Motor neuron (in vitro differentiated cells): ENCODE data around the gene HAND2. TPM values are rescaled to one million over a fixed set of nuclear protein-coding genes. Genes with fewer than 3 reads are reported as not detected.

ENCODE experiments used
- ATAC-seq, 8 experiments: fragments of 200-7000 bp; cut with Tn5 transposase; replicated peaks in 6 of 8; 2 replicates each; pipeline ENCODE4 v1.8.0; 2021; ENCODE audit warnings: mild to moderate bottlenecking in 8 of 8, moderate library complexity in 8 of 8
- H3K27ac ChIP-seq, 2 donors: fragments of 250-450 bp; sonication (Bioruptor Pico); 2 replicates each; pipeline ENCODE4 v1.9.0; 2021; ENCODE audit warnings: antibody characterized with exemption in 2 of 2, mild to moderate bottlenecking in 2 of 2, moderate library complexity in 1 of 2
- H3K4me1 ChIP-seq, 2 donors: fragments of 250-450 bp; sonication (Bioruptor Pico); replicated peaks in 1 of 2; 2 replicates each; pipeline ENCODE4 v1.6.1; 2021; ENCODE audit warnings: antibody characterized with exemption in 2 of 2, mild to moderate bottlenecking in 2 of 2, moderate library complexity in 1 of 2
- H3K4me3 ChIP-seq, 5 donors: fragments of 250-450 bp; sonication (Bioruptor Pico); 2 replicates each; pipeline ENCODE4 v1.9.0; 2021; ENCODE audit warnings: antibody characterized with exemption in 5 of 5, mild to moderate bottlenecking in 5 of 5, moderate library complexity in 4 of 5
- WGBS, 10 experiments: fragments of 450-650 bp; shearing (Covaris generic); methylation state at CpG; one replicate each; pipeline ENCODE4 v1.0.0; 2022; 5-methylcytosine and 5-hydroxymethylcytosine counted together
- in situ Hi-C, 9 experiments: fragments of 400-800 bp; cut with MboI; loops; one replicate each; pipeline ENCODE4 v1.15.0; 2021; ENCODE audit warnings: low sequenced_read_pairs in 9 of 9, low pct_unique_long_range_greater_than_20kb in 2 of 9; ENCODE audit not compliant: unreplicated experiment in 9 of 9
- total RNA-seq, 8 experiments: library from RNA; unstranded; fragments of 300-600 nt; gene quantifications; 2 replicates each; pipeline versions ENCODE4 v1.2.3 to v1.2.4, GENCODE V29; 2022

Gene HAND2
- total RNA-seq, 8 experiments from 2014 or later: 0.05 to 11.4 (median 0.64) TPM

- no peak for ATAC-seq
- no peak overlapping the region for H3K4me3 ChIP-seq
- H3K4me1 ChIP-seq: peaks cover 7 to 8% of the 10 kb centered on the region in 2 donors
- in situ Hi-C loops: loop anchor here in 3 of 9 experiments (25.0 kb wide), 1 partner anchor 679 kb away; no protein-coding TSS in a partner anchor
- no peak overlapping the region for H3K27ac ChIP-seq
- WGBS, 10 experiments: 0 to 100% (median 20%) methylated on average over 1 to 3 of the region's 4 CpGs; no CpG with 5 or more reads in 5 of the 10 experiments
Measured at GRCh38 chr4:173532725-173533511, 2.9 kb upstream of the HAND2 start.

- peaks cover 7 to 8% of the 10 kb centered on the region in 2 donors for H3K4me1 ChIP-seq
- H3K27ac ChIP-seq: no peak overlapping the region
- peak in 1 of 8 experiments; percentile 6 for ATAC-seq
- in situ Hi-C loops: loop anchor here in 3 of 9 experiments (25.0 kb wide), 1 partner anchor 681 kb away; no protein-coding TSS in a partner anchor
- 3 to 91% (median 13%) methylated on average over 3 to 22 of the region's 52 CpGs for WGBS, 10 experiments
- no peak overlapping the region for H3K4me3 ChIP-seq
Measured at GRCh38 chr4:173531086-173531965, 1.3 kb upstream of the HAND2 start.

- in situ Hi-C loops: loop anchor here in 3 of 9 experiments (25.0 kb wide), 1 partner anchor 682 kb away; no protein-coding TSS in a partner anchor
- no peak overlapping the region for H3K27ac ChIP-seq
- H3K4me1 ChIP-seq: peaks cover 7 to 8% of the 10 kb centered on the region in 2 donors
- WGBS, 10 experiments: 0 to 44% (median 2%) methylated on average over 1 to 16 of the region's 34 CpGs; no CpG with 5 or more reads in 2 of the 10 experiments
- peak overlapping the region in 1 of 5 donors; percentile 45 for H3K4me3 ChIP-seq
- ATAC-seq: no peak
Measured at GRCh38 chr4:173530326-173531085, 477 bp upstream of the HAND2 start.

- Histone ChIP-seq H3K4me3 (peak overlapping the region in 4 of 5 donors; percentile 13 to 45 (median 30)), H3K4me1 (peaks cover 7 to 8% of the 10 kb centered on the region in 2 donors), H3K27ac (no peak overlapping the region)
- 0 to 68% (median 1%) methylated on average over 3 to 28 of the region's 75 CpGs; no CpG with 5 or more reads in 2 of the 10 experiments for WGBS, 10 experiments
- in situ Hi-C loops: loop anchor here in 3 of 9 experiments (25.0 kb wide), 1 partner anchor 684 kb away; no protein-coding TSS in a partner anchor
- ATAC-seq: peak in 6 of 8 experiments; percentile 3 to 40 (median 30)
Measured at GRCh38 chr4:173528378-173529321, 1.4 kb downstream of the HAND2 start.

GRCh38 chr4:173527103-173527891 is 2.7 kb downstream of the HAND2 start:
- no peak overlapping the region for H3K27ac ChIP-seq
- WGBS, 10 experiments: 0 to 89% (median 10%) methylated on average over 1 to 24 of the region's 42 CpGs; no CpG with 5 or more reads in 1 of the 10 experiments
- H3K4me1 ChIP-seq: peaks cover 7 to 14% of the 10 kb centered on the region in 2 donors
- no peak overlapping the region for H3K4me3 ChIP-seq
- in situ Hi-C loops: loop anchor here in 3 of 9 experiments (25.0 kb wide), 1 partner anchor 685 kb away; no protein-coding TSS in a partner anchor
- peak in 2 of 8 experiments; percentile 1 to 7 for ATAC-seq

- ATAC-seq: no peak
- Histone ChIP-seq H3K4me3 (no peak overlapping the region), H3K27ac (no peak overlapping the region), H3K4me1 (peaks cover 7 to 18% of the 10 kb centered on the region in 2 donors)
- in situ Hi-C loops: loop anchor here in 3 of 9 experiments (25.0 kb wide), 1 partner anchor 686 kb away; no protein-coding TSS in a partner anchor
- WGBS, 10 experiments: 0 to 100% (median 21%) methylated on average over 2 to 12 of the region's 13 CpGs
Measured at GRCh38 chr4:173526724-173527102, 3.3 kb downstream of the HAND2 start.

GRCh38 chr4:173526027-173526482 is 4.0 kb downstream of the HAND2 start:
- 4 to 100% (median 30%) methylated on average over 2 to 10 of the region's 10 CpGs for WGBS, 10 experiments
- in situ Hi-C loops: loop anchor here in 3 of 9 experiments (25.0 kb wide), 1 partner anchor 686 kb away; no protein-coding TSS in a partner anchor
- no peak for ATAC-seq
- Histone ChIP-seq H3K4me3 (no peak overlapping the region), H3K27ac (no peak overlapping the region), H3K4me1 (peaks cover 7 to 24% of the 10 kb centered on the region in 2 donors)

GRCh38 chr4:173525118-173526011 is 4.7 kb downstream of the HAND2 start:
- WGBS, 10 experiments: 0 to 93% (median 15%) methylated on average over 3 to 14 of the region's 48 CpGs; no CpG with 5 or more reads in 1 of the 10 experiments
- Histone ChIP-seq H3K4me3 (no peak overlapping the region), H3K27ac (no peak overlapping the region), H3K4me1 (peaks cover 7 to 21% of the 10 kb centered on the region in 2 donors)
- no peak for ATAC-seq
- in situ Hi-C loops: loop anchor here in 3 of 9 experiments (25.0 kb wide), 1 partner anchor 687 kb away; no protein-coding TSS in a partner anchor

- WGBS, 10 experiments: 33 to 100% (median 67%) methylated on average over 1 to 19 of the region's 25 CpGs
- Histone ChIP-seq H3K27ac (no peak overlapping the region), H3K4me3 (no peak overlapping the region), H3K4me1 (peaks cover 1 to 17% of the 10 kb centered on the region in 2 donors)
- in situ Hi-C loops: loop anchor here in 6 of 9 experiments (25.0 kb wide), 4 partner anchors 213 to 688 kb away; no protein-coding TSS in a partner anchor
- no peak for ATAC-seq
Measured at GRCh38 chr4:173524218-173525117, 5.6 kb downstream of the HAND2 start.
